GM12892 (cell line): ENCODE data around the gene RNF225.

Experiments
- POLR2AphosphoS5 ChIP-seq: IDR thresholded peaks from 2 replicates; pipeline ENCODE4 v1.6.1; 2011; ENCODE audit warnings: low read depth, low read length, control low read depth
- TAF1 ChIP-seq: IDR thresholded peaks from 2 replicates; pipeline ENCODE4 v1.6.1; 2011; ENCODE audit warnings: low read depth, mild to moderate bottlenecking, control low read depth, low read length, borderline replicate concordance

GRCh38 chr19:58400916-58401839 is 5.7 kb downstream of the RNF225 start:
- TF ChIP-seq POLR2AphosphoS5 (peak; percentile 76), TAF1 (peak; percentile 67)
